A549 (cell line): ENCODE data around the gene WSCD2.

Experiments used
- CBX8 ChIP-seq: fragments of 200-600 bp; sonication (generic); IDR thresholded peaks from 2 replicates; pipeline ENCODE4 v1.6.1; 2016
- CTCF ChIP-seq: fragments of >200 bp; sonication (Bioruptor Twin); formaldehyde crosslinking; IDR thresholded peaks from 3 replicates; pipeline ENCODE4 v1.5.1; 2016
- MAZ ChIP-seq: fragments of 150-350 bp; IDR thresholded peaks from 2 replicates; pipeline ENCODE4 v1.6.1; 2014; ENCODE audit warnings: antibody characterized with exemption, low read depth, low read length, borderline replicate concordance
- REST ChIP-seq: fragments of 200-600 bp; sonication (generic); IDR thresholded peaks from 2 replicates; pipeline ENCODE4 v1.6.1; 2016; ENCODE audit warnings: antibody characterized with exemption, mild to moderate bottlenecking, moderate library complexity
- RFX5 ChIP-seq: fragments of 450-650 bp; IDR thresholded peaks from 2 replicates; pipeline ENCODE4 v1.7.1; 2014; ENCODE audit warnings: antibody characterized with exemption, mild to moderate bottlenecking, moderate library complexity

- TF ChIP-seq CTCF (no peak), CBX8 (no peak), RFX5 (no peak), REST (no peak), MAZ (no peak)
Measured at GRCh38 chr12:108131035-108131434, 1.9 kb downstream of the WSCD2 start.
